Middle frontal gyrus (tissue), 1 donor: ENCODE measurements around the gene MUC6.

Experiments
- DNase-seq: peaks from one replicate; pipeline ENCODE4 v3.0.0-alpha.2; 2015; ENCODE audit warnings: low spot score; ENCODE audit errors: extremely low spot score

The MUC6 gene

GRCh38 chr11:1009371-1009770, 27.1 kb downstream of the MUC6 start:
- no peak for DNase-seq

DNA sequence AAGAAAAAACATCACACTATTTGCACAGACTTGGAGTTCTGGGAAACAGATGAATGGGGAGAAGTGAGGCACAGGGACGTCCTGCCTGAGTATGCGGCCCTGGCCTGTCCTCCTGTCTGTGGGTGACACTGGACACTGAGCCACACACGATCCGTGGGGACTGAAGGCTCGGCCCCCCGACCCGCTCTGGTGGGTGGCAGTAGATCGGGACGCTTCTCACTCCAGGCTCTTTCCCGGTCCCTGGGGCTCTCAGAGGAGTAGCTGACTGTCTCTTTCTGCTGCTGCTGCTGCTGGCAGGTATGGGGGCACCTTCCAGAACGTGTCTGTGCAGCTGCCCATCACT, 27.7 kb downstream of the MUC6 start:
- DNase-seq, result no peak

DNA sequence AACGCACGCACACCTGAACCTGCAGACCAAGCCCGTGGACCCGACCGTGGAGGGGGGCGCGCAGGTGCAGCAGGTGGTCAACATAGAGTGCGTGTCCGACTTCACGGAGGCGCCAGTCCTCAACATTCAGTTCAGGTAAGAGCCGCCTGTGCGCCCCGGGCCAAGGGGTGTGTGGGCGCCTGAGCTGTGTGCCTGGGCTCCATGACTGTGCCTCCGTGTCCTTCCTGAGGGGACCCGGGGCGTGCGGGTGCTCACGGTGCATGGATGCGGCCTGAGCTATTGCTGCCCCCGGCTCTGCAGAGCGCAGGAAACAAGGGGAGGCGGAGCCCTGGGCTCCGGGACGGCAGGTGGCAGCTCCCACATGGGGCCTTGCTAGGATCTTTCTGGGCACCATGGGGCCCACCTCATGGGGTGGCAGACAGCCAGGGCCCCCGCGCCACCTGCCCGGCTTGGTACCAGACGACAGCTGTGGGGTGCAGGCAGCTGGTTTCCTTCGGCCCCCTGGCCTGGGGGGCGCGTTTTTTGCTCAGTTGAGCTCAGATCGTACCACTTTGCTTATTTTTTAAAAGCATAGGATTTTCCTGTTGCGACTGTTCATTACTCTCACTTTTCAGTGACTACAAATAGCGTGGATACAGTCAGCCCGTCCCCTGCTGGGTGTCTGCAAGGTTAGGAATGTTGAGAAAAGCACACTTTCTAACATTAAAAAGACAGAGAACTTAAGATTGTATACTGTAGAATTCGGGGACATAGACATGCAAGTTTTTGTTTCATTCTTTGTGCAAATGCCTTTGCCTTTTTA, 28.3 kb downstream of the MUC6 start:
- no peak for DNase-seq

DNA sequence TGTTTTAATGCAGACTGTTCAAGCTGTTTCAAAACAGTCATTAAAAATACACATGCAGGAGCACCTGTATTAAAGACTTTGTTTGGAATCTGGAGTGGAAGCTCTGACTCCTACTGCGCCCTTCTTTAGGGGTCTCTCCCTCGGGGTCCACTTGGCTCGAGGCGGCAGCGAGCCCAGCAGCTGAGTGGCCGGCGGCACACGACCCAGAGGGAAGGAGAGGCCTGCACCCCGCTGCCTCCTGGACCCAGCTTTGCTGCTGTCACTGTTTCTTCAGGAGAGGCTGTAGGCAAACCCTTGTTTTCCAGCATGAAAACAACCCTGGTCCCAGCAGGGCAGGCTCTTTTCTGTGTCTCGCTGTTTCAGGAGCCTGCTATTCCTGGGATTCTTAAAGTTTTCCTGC, 29.2 kb downstream of the MUC6 start:
- no peak for DNase-seq

DNA sequence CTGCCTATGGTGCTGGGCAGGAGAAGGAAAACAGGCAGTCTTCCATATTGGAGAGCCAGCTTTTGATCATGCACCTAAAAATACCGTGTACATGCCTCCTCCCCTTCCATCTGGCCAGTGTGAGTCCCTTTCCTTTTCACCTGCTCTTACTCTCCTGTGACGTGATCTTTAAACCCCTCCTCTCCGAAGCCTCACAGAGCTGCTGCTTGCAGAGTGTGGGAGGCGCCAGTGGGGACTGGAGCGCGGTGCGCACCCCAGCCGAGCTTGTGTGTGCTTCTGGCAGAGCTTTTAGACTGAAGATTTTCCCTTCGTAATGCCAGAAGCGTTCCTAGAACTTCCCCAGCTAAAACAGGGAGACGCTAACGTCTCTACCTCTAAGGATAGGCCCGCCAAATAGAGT, 29.8 kb downstream of the MUC6 start:
- DNase-seq, result peak; percentile 47

GRCh38 chr11:1005928-1006327, 30.6 kb downstream of the MUC6 start:
- DNase-seq, result no peak

DNA sequence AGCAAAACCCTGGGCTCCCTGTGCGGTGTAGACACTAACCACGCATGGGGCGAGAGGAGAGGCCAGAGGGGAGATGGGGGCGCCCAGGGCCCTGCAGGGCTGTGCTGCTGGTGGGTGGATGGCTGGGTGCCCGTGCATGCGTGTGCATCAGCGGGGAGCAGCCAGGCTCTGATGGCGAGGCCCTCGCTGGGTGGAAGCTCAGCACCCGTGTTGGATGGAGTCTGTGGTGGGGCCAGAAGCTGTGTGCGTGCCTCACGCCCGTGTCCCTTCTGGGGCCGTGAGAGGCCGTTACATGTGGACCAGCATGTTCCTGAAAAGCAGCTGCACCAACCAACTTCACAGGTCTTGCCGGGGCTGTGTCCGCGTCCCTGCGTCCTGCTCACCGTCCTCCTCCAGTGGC, 33.4 kb downstream of the MUC6 start:
- no peak for DNase-seq

GRCh38 chr11:1002406-1002984, 34.0 kb downstream of the MUC6 start:
- DNase-seq, result no peak

- no peak for DNase-seq
Observed at GRCh38 chr11:1001617-1002405, 34.7 kb downstream of the MUC6 start.

GRCh38 chr11:1000357-1001278, 35.9 kb downstream of the MUC6 start:
- no peak for DNase-seq

GRCh38 chr11:999009-999408, 37.5 kb downstream of the MUC6 start:
- no peak for DNase-seq

- no peak for DNase-seq
Observed at GRCh38 chr11:997907-998306, 38.6 kb downstream of the MUC6 start.

- DNase-seq, result no peak
Observed at GRCh38 chr11:996681-997080, 39.8 kb downstream of the MUC6 start.

DNA sequence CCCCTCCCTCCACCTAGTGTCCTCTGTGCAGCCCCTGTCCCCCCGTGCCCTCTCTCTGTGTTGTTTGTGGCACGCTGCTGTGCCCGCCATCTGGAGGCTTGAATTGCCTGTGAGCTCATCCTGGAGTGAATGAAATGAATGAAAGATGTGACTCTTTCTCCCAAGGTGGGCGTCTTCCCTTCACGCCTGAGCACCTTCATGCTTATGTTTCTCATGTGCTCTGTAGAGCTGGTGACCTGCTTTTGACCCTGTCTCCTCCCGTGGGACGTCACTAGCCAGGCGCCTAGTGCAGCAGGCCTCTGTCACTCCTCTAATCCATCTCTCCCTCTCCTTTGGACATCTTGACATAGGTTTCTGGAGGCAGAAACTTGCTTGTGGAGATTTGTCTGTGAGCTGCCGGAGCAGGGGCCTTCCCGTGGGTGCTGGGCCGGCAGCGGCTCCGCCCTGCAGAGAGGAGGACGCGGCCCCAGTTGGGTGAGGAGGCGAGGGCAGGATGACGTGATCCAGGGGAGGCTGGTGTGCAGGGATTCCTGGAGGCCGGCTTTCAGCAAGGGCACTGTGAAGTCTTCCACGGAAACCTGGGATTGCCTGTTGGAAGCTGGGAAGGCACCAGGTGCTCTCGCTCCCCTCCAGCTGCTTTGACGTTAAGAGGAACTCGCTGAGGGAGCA, 40.6 kb downstream of the MUC6 start:
- no peak for DNase-seq

DNA sequence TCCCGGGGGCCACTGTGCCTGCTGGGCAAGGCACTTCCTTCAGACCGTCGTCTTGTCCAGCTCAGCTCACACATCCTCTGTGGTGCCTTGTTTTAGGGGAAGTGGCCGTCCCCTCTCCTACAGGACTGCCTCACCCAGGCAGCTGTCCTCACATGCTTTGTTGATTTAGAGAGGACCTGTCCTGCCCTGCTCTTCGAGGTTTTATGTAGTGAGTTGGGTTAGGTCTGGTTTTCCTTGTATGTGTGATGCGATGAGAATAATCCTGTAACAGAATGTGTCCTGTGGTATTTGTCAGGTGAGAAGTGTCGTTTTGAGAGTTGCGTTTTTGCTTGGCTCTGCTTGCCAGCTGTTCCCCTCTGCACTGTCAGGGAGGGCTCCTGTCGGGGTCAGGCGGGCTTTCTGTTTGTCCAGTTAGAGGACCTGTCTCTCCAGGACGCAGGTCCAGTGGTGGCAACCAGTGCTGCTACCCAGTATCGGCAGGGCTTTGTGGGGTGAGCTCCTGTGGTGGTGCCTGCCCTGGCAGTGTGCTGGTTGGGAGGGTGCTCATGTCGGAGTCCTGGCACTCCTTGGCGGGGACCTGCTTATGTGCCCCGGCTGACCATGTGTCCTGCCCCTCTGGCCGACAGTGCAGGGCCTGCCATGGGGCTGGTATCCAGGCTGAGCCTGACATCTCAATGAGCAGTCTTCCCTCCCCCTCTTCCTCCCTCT, 41.3 kb downstream of the MUC6 start:
- no peak for DNase-seq

- no peak for DNase-seq
Observed at GRCh38 chr11:993632-994167, 42.8 kb downstream of the MUC6 start.

DNA sequence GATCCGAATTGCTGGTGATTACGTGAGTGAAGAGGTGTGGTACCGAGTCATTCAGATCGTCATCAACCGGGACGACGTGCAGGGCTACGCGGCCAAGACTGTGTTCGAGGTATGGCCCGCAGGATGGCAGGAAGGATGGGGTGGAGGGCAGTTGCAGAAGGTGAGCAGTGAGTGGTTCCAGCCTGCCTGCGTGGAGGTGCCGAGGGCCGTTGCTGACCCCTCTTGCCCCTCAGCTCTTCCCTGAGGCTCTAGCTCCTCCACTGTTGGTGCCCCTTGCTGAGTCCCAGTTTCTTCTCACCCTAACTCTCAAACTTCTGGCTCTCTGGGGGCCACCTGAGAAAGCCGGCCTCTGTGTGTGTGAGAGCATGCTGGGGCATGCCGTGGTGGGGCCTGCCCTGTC, 43.9 kb downstream of the MUC6 start:
- no peak for DNase-seq

DNA sequence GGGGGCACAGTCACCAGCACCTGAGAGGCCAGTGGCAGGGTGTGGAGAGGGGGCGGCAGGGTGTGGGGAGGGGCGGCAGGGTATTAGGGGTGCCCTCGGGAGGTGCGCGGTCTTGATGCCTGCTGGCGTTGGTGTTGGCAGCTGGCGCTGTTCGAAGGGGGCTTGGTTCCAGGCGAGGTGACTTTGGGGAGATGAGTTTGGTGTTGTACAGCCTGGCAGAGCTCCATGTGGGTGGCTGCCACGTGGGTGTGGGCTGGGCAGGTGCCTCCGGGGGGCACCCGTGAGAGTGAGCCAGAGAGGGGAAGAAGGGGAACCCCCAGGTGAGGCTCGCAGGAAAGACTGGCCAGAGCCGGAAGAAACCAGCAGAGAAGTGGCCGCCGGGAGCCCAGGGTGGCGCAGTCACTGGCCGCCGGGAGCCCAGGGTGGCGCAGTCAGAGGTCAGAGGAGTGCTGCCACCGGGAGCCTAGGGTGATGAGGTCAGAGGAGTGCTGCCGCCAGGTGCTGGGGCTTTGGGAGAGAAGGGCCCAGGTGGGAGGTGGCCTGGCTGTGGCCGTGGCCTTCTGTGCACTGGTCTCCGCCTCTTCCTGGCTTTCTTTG, 44.7 kb downstream of the MUC6 start:
- no peak for DNase-seq

- DNase-seq, result no peak
Observed at GRCh38 chr11:991034-991433, 45.5 kb downstream of the MUC6 start.

GRCh38 chr11:990101-990500, 46.4 kb downstream of the MUC6 start:
- no peak for DNase-seq
